Upper lobe of right lung (tissue), 1 donor: ENCODE results near the gene APOBEC3G. TPM values are rescaled to one million over a fixed set of nuclear protein-coding genes. Genes with fewer than 3 reads are reported as not detected.

Experiments used
- ATAC-seq: fragments of 200-7000 bp; cut with Tn5 transposase; one replicate; pipeline ENCODE4 v1.9.1; 2020; ENCODE audit warnings: mild to moderate bottlenecking, moderate library complexity
- DNase-seq: peaks from one replicate; pipeline ENCODE4 v3.0.0-alpha.2; 2020
- H3K27ac ChIP-seq: fragments of 200-600 bp; one replicate; pipeline ENCODE4 v1.8.0; 2022
- H3K27me3 ChIP-seq: fragments of 200-600 bp; one replicate; pipeline ENCODE4 v1.8.0; 2022; ENCODE audit warnings: mild to moderate bottlenecking
- H3K36me3 ChIP-seq: fragments of 200-600 bp; one replicate; pipeline ENCODE4 v1.8.0; 2022
- H3K4me1 ChIP-seq: fragments of 200-600 bp; one replicate; pipeline ENCODE4 v1.8.0; 2022
- H3K4me3 ChIP-seq: fragments of 200-600 bp; one replicate; pipeline ENCODE4 v1.8.0; 2022; ENCODE audit warnings: mild to moderate bottlenecking
- H3K9me3 ChIP-seq: fragments of 200-600 bp; one replicate; pipeline ENCODE4 v1.8.0; 2022
- CTCF ChIP-seq: fragments of 200-600 bp; IDR thresholded peaks from one replicate; pipeline ENCODE4 v1.8.0; 2022; ENCODE audit warnings: antibody characterized with exemption
- intact Hi-C: fragments of 100-400 bp; cut with DNase I; formaldehyde crosslinking; loops from one replicate; pipeline ENCODE4 v1.11.0; 2022
- total RNA-seq: library from RNA; stranded (reverse); fragmentation: NEBNext Ultra II Directional; extraction: Animal tissue kit (Norgen Biotek cat#: 25700); gene quantifications from one replicate; pipeline ENCODE4 v1.2.1, GENCODE V29; 2021
- donor health status: DM: no; HTN: yes; CAD: no; lungs with severe emphysema.

APOBEC3G gene
- total RNA-seq, 1 donor from 2014 or later: 16.1 TPM

GRCh38 chr22:39129081-39129480, 52.0 kb downstream of the APOBEC3G start:
- intact Hi-C loops: no loop called here
- DNase-seq: no peak
- Histone ChIP-seq H3K4me3 (no peak overlapping the region), H3K27me3 (no peaks in the 10 kb centered on the region), H3K27ac (no peak overlapping the region), H3K9me3 (no peaks in the 10 kb centered on the region), H3K36me3 (peaks cover 22% of the 10 kb centered on the region), H3K4me1 (peaks cover 10% of the 10 kb centered on the region)
- no peak for ATAC-seq
- no peak for TF ChIP-seq CTCF

GRCh38 chr22:39129746-39130145, 52.7 kb downstream of the APOBEC3G start:
- no peak for TF ChIP-seq CTCF
- DNase-seq (no peak), ATAC-seq (no peak)
- no peaks in the 10 kb centered on the region for H3K9me3 ChIP-seq
- H3K27me3 ChIP-seq: no peaks in the 10 kb centered on the region
- H3K4me3 ChIP-seq: no peak overlapping the region
- H3K4me1 ChIP-seq: peaks cover 10% of the 10 kb centered on the region
- peaks cover 25% of the 10 kb centered on the region for H3K36me3 ChIP-seq
- intact Hi-C loops: no loop called here
- H3K27ac ChIP-seq: no peak overlapping the region

GRCh38 chr22:39130152-39130704, 53.2 kb downstream of the APOBEC3G start:
- Histone ChIP-seq H3K36me3 (peaks cover 25% of the 10 kb centered on the region), H3K9me3 (no peaks in the 10 kb centered on the region), H3K4me1 (peaks cover 10% of the 10 kb centered on the region), H3K27me3 (no peaks in the 10 kb centered on the region), H3K27ac (no peak overlapping the region), H3K4me3 (no peak overlapping the region)
- DNase-seq: no peak
- no peak for TF ChIP-seq CTCF
- ATAC-seq: no peak
- intact Hi-C loops: no loop called here

- TF ChIP-seq CTCF: no peak
- ATAC-seq: peak; percentile 69
Observed at GRCh38 chr22:39130892-39131855, 54.1 kb downstream of the APOBEC3G start.

GRCh38 chr22:39132281-39132680, 55.2 kb downstream of the APOBEC3G start:
- no peak for TF ChIP-seq CTCF
- DNase-seq: no peak

More at GRCh38 chr22:39130892-39131855, 54.1 kb downstream of the APOBEC3G start:
- H3K9me3 ChIP-seq: no peaks in the 10 kb centered on the region
- peaks cover 25% of the 10 kb centered on the region for H3K36me3 ChIP-seq
- no peaks in the 10 kb centered on the region for H3K27me3 ChIP-seq
- peaks cover 10% of the 10 kb centered on the region for H3K4me1 ChIP-seq
- intact Hi-C loops: no loop called here
- DNase-seq: no peak
- H3K27ac ChIP-seq: no peak overlapping the region
- no peak overlapping the region for H3K4me3 ChIP-seq

More at GRCh38 chr22:39132281-39132680, 55.2 kb downstream of the APOBEC3G start:
- no peak for ATAC-seq
- Histone ChIP-seq H3K4me3 (no peak overlapping the region), H3K4me1 (peaks cover 10% of the 10 kb centered on the region), H3K36me3 (peaks cover 25% of the 10 kb centered on the region), H3K9me3 (no peaks in the 10 kb centered on the region), H3K27ac (no peak overlapping the region), H3K27me3 (no peaks in the 10 kb centered on the region)
- intact Hi-C loops: no loop called here
